ENCODE data around the gene C18orf54.
A peak's percentile ranks its signal among the peaks of the same experiment; 100 is the strongest.
"Not testable (repeated sequence)": the region's sequence is repeated elsewhere in the genome, so short reads cannot be mapped to it uniquely, and the experiment has no call there.

C18orf54 gene

GRCh38 chr18:54357660-54358494, at the start of gene C18orf54, which contains the start of gene STARD6:
Gene C18orf54, plus strand, starts transcription at chr18:54357906. Its CDS starts 2,667 bp downstream, at chr18:54360573.
Gene STARD6, minus strand, starts transcription at chr18:54357858. Its CDS starts 3,285 bp downstream, at chr18:54354573.
- peak; percentile 96 to 98 for DNase-seq
- peak; percentile 85 for TF ChIP-seq POLR2A (IDR thresholded peaks at IDR 0.05; ENCODE audit: low read length)
- TF ChIP-seq GATA1 (IDR thresholded peaks at IDR 0.05; ENCODE audit: low read depth, low read length): no peak

- DNase-seq: not testable (repeated sequence)
Observed at GRCh38 chr18:54309564-54309963, 48.1 kb upstream of the C18orf54 start.

GRCh38 chr18:54316071-54316820, 41.5 kb upstream of the C18orf54 start:
- no peak for TF ChIP-seq POLR2A (IDR thresholded peaks at IDR 0.05; ENCODE audit: low read length)
- TF ChIP-seq GATA1 (IDR thresholded peaks at IDR 0.05; ENCODE audit: low read depth, low read length): no peak
- no peak for DNase-seq

- TF ChIP-seq GATA1 (IDR thresholded peaks at IDR 0.05; ENCODE audit: low read depth, low read length) (no peak), POLR2A (IDR thresholded peaks at IDR 0.05; ENCODE audit: low read length) (no peak)
Observed at GRCh38 chr18:54323561-54323960, 34.1 kb upstream of the C18orf54 start.

GRCh38 chr18:54323970-54324369, 33.7 kb upstream of the C18orf54 start:
- TF ChIP-seq POLR2A (IDR thresholded peaks at IDR 0.05; ENCODE audit: low read length): no peak
- TF ChIP-seq GATA1 (IDR thresholded peaks at IDR 0.05; ENCODE audit: low read depth, low read length): no peak
- no peak for DNase-seq

More at GRCh38 chr18:54323561-54323960, 34.1 kb upstream of the C18orf54 start:
- DNase-seq: no peak

GRCh38 chr18:54327818-54328217, 29.9 kb upstream of the C18orf54 start:
- DNase-seq: no peak

GRCh38 chr18:54329787-54330186, 27.9 kb upstream of the C18orf54 start:
- TF ChIP-seq GATA1 (IDR thresholded peaks at IDR 0.05; ENCODE audit: low read depth, low read length): no peak
- DNase-seq: no peak

More at GRCh38 chr18:54327818-54328217, 29.9 kb upstream of the C18orf54 start:
- TF ChIP-seq GATA1 (IDR thresholded peaks at IDR 0.05; ENCODE audit: low read depth, low read length) (no peak), POLR2A (IDR thresholded peaks at IDR 0.05; ENCODE audit: low read length) (no peak)

- DNase-seq: no peak
- TF ChIP-seq POLR2A (IDR thresholded peaks at IDR 0.05; ENCODE audit: low read length): no peak
- TF ChIP-seq GATA1 (IDR thresholded peaks at IDR 0.05; ENCODE audit: low read depth, low read length): no peak
Observed at GRCh38 chr18:54330768-54331548, 26.7 kb upstream of the C18orf54 start.

GRCh38 chr18:54335638-54336173, 22.0 kb upstream of the C18orf54 start:
- DNase-seq: no peak
- no peak for TF ChIP-seq POLR2A (IDR thresholded peaks at IDR 0.05; ENCODE audit: low read length)
- TF ChIP-seq GATA1 (IDR thresholded peaks at IDR 0.05; ENCODE audit: low read depth, low read length): no peak

GRCh38 chr18:54338230-54338629, 19.5 kb upstream of the C18orf54 start:
- no peak for DNase-seq
- TF ChIP-seq POLR2A (IDR thresholded peaks at IDR 0.05; ENCODE audit: low read length) (no peak), GATA1 (IDR thresholded peaks at IDR 0.05; ENCODE audit: low read depth, low read length) (no peak)

GRCh38 chr18:54351186-54351585, 6.5 kb upstream of the C18orf54 start:
- TF ChIP-seq POLR2A (IDR thresholded peaks at IDR 0.05; ENCODE audit: low read length) (no peak), GATA1 (IDR thresholded peaks at IDR 0.05; ENCODE audit: low read depth, low read length) (no peak)
- no peak for DNase-seq

GRCh38 chr18:54357082-54357659, 535 bp upstream of the C18orf54 start:
- peak in 1 of 2 experiments; percentile 38 for DNase-seq
- TF ChIP-seq POLR2A (IDR thresholded peaks at IDR 0.05; ENCODE audit: low read length) (no peak), GATA1 (IDR thresholded peaks at IDR 0.05; ENCODE audit: low read depth, low read length) (no peak)

- DNase-seq: peak in 1 of 2 experiments; percentile 43
- TF ChIP-seq POLR2A (IDR thresholded peaks at IDR 0.05; ENCODE audit: low read length) (no peak), GATA1 (IDR thresholded peaks at IDR 0.05; ENCODE audit: low read depth, low read length) (no peak)
Observed at GRCh38 chr18:54358495-54359040, 862 bp downstream of the C18orf54 start.
